ENCODE data around the gene PAWR. TPM values are rescaled to one million over a fixed set of nuclear protein-coding genes. Genes with fewer than 3 reads are reported as not detected.

Gene PAWR
- total RNA-seq, 1 experiment from 2014 or later = 55.3 TPM

GRCh38 chr12:79681008-79681590 lies 9.7 kb downstream of the PAWR start:
- TF ChIP-seq CTCF (conservative IDR thresholded peaks at IDR 0.05; ENCODE audit: low read depth, low read length) = no peak
- TF ChIP-seq EZH2 (IDR thresholded peaks at IDR 0.05; ENCODE audit: borderline replicate concordance, low read depth, low read length, poor library complexity, severe bottlenecking) = no peak
- intact Hi-C loops (cut with micrococcal nuclease; ENCODE audit: unreplicated experiment) = no loop called here
- DNase-seq (ENCODE audit: low spot score) = no peak
- H3K9me3 ChIP-seq (ENCODE audit: low read depth, low read length, poor library complexity, severe bottlenecking) = no peaks in the 10 kb centered on the region
- CTCF ChIA-PET = no interaction called here
- H3K36me3 ChIP-seq (ENCODE audit: insufficient read depth, low read length, poor library complexity, severe bottlenecking) = no peaks in the 10 kb centered on the region
- H3K4me1 ChIP-seq (ENCODE audit: insufficient read depth, low read length, poor library complexity, severe bottlenecking) = peaks cover 4% of the 10 kb centered on the region
- H3K27me3 ChIP-seq (replicated peaks; ENCODE audit: insufficient read depth, low read depth, low read length, poor library complexity) = no peaks in the 10 kb centered on the region
- no peak overlapping the region for H3K27ac ChIP-seq (ENCODE audit: low read depth, low read length, poor library complexity, severe bottlenecking)
- POLR2A ChIA-PET (ENCODE audit: low non-redundant PET) = no interaction called here
- H3K4me3 ChIP-seq (ENCODE audit: low read depth, low read length, poor library complexity, severe bottlenecking) = no peak overlapping the region
- no TSS peak for BruUV-seq (replicated peaks)

GRCh38 chr12:79680051-79680450 lies 10.7 kb downstream of the PAWR start:
- Histone ChIP-seq H3K27me3 (replicated peaks; ENCODE audit: insufficient read depth, low read depth, low read length, poor library complexity) (no peaks in the 10 kb centered on the region), H3K36me3 (ENCODE audit: insufficient read depth, low read length, poor library complexity, severe bottlenecking) (no peaks in the 10 kb centered on the region), H3K9me3 (ENCODE audit: low read depth, low read length, poor library complexity, severe bottlenecking) (no peaks in the 10 kb centered on the region), H3K27ac (ENCODE audit: low read depth, low read length, poor library complexity, severe bottlenecking) (no peak overlapping the region), H3K4me3 (ENCODE audit: low read depth, low read length, poor library complexity, severe bottlenecking) (no peak overlapping the region), H3K4me1 (ENCODE audit: insufficient read depth, low read length, poor library complexity, severe bottlenecking) (peaks cover 4% of the 10 kb centered on the region)
- CTCF ChIA-PET = no interaction called here
- no TSS peak for BruUV-seq (replicated peaks)
- intact Hi-C loops (cut with micrococcal nuclease; ENCODE audit: unreplicated experiment) = no loop called here
- no peak for DNase-seq (ENCODE audit: low spot score)
- TF ChIP-seq CTCF (conservative IDR thresholded peaks at IDR 0.05; ENCODE audit: low read depth, low read length) = no peak
- no peak for TF ChIP-seq EZH2 (IDR thresholded peaks at IDR 0.05; ENCODE audit: borderline replicate concordance, low read depth, low read length, poor library complexity, severe bottlenecking)
- POLR2A ChIA-PET (ENCODE audit: low non-redundant PET) = no interaction called here

- H3K27ac ChIP-seq (ENCODE audit: low read depth, low read length, poor library complexity, severe bottlenecking) = no peak overlapping the region
- H3K4me1 ChIP-seq (ENCODE audit: insufficient read depth, low read length, poor library complexity, severe bottlenecking) = peaks cover 4% of the 10 kb centered on the region
- POLR2A ChIA-PET (ENCODE audit: low non-redundant PET) = no interaction called here
- H3K36me3 ChIP-seq (ENCODE audit: insufficient read depth, low read length, poor library complexity, severe bottlenecking) = no peaks in the 10 kb centered on the region
- TF ChIP-seq EZH2 (IDR thresholded peaks at IDR 0.05; ENCODE audit: borderline replicate concordance, low read depth, low read length, poor library complexity, severe bottlenecking) = no peak
- no peak for TF ChIP-seq CTCF (conservative IDR thresholded peaks at IDR 0.05; ENCODE audit: low read depth, low read length)
- H3K27me3 ChIP-seq (replicated peaks; ENCODE audit: insufficient read depth, low read depth, low read length, poor library complexity) = no peaks in the 10 kb centered on the region
- DNase-seq (ENCODE audit: low spot score) = no peak
- peaks cover 5% of the 10 kb centered on the region for H3K9me3 ChIP-seq (ENCODE audit: low read depth, low read length, poor library complexity, severe bottlenecking)
- CTCF ChIA-PET = no interaction called here
- intact Hi-C loops (cut with micrococcal nuclease; ENCODE audit: unreplicated experiment) = no loop called here
- no TSS peak for BruUV-seq (replicated peaks)
- H3K4me3 ChIP-seq (ENCODE audit: low read depth, low read length, poor library complexity, severe bottlenecking) = no peak overlapping the region
Measured at GRCh38 chr12:79678306-79678705, 12.5 kb downstream of the PAWR start.

All from A673 (cell line).